ENCODE measurements around the gene CCND1. TPM values are rescaled to one million over a fixed set of nuclear protein-coding genes. Genes with fewer than 3 reads are reported as not detected.

Gene CCND1
- total and polyA plus RNA-seq, 2 of the 8 experiments (the other 6 are each of a cell fraction or from before 2014, with no cell fraction given), result 64.5 to 170 TPM

- TF ChIP-seq CHD7 (IDR thresholded peaks at IDR 0.05; ENCODE audit: insufficient replicate concordance, low read length), result no peak
Observed at GRCh38 chr11:69634069-69634468, 6.9 kb upstream of the CCND1 start (continued).

Data from H1 (cell line).